HT-29 (cell line): ENCODE data around the gene LRRC47. TPM values are rescaled to one million over a fixed set of nuclear protein-coding genes. Genes with fewer than 3 reads are reported as not detected.

ENCODE experiments used
- DNase-seq: peaks from one replicate; pipeline ENCODE4 v3.0.0-alpha.2; 2015; ENCODE audit warnings: low spot score
- total RNA-seq: library from RNA; depleted of rRNA; stranded (reverse); fragments of >200 nt; shearing (Covaris generic); gene quantifications from 2 replicates; pipeline ENCODE4 v1.2.3, GENCODE V29; 2014

Gene LRRC47
- total RNA-seq, 1 experiment from 2014 or later = 41.1 TPM

DNA sequence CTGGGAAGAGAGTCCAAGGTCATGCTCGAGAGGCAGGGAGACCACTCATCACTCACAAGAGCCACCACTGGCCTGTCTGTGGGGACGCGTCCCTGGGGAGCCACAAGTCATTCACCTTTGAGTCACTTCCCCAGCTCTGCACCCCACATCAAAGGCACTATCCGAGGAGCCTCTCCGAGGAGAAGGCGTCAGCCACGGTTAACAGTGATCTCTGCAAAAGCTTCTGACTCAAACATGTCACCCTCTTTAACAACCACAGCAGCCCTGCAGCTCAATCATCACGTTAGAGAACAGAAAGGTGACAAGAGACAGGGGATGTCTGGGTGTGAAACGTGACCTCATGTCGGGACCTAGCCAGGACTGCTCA lies 9.0 kb downstream of the LRRC47 start:
- no peak for DNase-seq

DNA sequence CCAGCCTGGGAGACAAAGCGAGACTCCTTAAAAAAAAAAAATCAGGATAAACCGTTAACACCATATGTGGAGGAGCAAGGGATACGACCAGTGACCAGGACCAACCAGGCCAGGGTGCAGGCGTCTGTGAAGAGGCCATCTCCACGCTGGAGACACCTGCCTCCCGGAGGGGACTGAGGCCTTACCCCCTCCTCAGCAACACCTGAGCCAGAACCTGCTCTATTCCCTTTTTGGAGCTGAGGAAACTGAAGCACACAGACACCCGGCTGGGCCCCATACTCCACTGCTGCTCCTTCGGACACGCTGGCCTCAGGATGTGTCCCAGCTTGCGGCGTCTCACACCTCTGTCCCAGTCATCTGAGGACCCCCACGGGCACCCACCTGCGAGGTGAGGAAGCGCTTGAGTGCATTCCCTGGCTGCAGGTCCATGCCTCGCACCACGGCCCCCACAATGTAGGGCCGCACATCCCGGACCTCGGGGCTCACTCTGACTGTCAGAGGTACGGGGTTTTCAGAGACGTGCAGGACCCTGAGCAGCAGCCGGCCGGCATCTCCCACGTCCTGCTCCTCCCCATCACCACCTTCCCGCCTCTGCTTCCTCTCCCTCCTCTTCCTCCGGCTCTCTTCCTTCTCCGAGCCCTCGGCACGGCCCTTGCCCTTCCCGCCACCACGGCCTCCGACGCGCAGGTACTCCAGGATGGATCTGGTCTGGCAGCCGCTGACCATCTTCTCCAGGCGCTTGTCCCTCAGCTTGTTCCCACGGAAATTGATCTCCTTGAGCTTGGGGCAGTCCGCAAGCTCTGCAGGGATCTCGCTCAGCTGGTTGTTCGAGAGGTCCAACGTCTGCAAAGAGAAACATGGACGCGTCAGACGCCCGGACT lies 9.6 kb downstream of the LRRC47 start:
- no peak for DNase-seq

DNA sequence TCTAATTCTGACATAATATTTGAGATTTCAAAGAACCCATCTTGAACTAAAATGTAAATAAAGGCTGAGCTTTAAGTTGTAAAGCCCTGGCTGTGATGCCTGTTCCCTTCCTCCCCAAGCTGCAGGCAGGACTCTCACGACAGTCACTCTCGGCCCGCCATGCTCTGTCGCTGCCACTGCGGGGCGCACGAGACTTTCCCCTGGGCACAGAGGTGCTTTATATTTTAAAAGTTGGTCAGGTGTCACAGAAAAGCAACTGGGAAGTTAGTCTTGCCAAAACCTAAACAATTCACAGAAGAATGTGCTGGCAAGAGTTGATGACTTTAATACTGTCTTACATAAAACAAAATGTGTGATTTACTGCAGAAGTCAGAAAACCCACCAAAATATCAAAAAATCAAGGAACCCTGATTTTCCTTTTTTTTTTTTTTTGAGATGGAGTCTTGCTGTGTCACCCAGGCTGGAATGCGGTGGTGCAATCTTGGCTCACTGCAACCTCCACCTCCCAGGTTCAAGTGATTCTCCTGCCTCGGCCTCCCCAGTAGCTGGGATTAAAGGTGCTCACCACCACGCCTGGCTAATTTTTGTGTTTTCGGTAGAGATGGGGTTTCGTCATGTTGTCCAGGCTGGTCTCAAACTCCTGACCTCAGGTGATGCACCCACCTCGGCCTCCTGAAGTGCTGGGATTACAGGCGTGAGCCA lies 10.7 kb downstream of the LRRC47 start:
- DNase-seq = peak; percentile 64

DNA sequence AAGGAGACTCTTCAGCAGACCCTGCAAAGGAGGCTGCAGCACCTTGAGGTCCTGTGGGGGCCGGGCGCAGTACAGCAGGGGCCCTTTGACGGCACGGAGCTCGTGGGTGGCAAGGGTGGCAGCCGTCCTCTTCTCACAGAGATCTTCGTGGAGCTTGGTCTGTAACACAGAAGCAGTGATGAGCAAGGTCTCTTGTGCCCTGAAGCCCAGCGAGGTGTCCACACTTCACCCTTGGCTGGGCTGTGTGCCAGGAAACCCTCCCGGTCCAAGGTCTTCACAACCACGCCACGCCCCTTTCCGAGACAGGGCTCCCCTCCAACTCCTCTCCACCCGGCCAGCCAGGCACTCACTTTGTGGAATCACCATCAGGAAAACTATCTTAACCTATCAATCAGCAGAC lies 11.3 kb downstream of the LRRC47 start:
- peak; percentile 42 for DNase-seq

DNA sequence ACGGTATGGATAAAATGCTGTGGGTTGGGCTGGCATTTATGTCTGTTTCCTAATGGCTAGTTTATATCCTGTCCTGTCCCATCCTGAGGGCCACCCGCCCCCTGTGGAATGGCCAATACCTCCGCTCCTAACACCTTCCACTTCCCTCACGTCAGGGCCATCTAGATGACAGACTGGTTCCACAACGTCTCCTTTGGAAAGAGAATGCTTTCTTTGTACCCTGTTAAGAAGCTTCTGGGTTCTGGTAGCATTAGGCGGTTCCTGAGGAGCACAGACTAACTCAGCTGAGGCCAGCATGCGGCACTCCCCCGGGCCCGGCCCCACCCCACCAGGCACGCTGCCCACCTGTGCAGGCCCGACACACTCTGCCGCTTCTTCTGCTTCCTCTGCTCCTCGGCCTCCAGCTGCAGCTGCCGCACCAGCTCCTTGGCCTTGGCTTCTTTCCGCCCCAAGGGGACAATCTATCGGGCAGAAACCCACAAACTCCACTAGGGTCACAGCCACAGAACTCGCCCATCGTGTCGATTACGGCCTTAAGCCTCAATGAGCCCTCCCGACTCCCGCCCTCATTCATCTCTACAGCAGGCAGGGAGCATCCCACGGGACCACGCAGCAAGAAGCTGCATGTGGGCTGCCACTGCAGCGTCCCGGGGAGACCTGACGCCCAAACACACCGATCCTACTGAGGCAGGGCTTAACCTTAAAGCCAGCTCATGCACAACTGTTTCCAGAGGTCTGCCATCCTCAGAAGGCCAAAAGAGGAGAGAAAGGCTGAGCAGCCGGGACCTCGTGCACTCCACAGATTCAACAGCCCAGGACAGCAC lies 12.4 kb downstream of the LRRC47 start:
- DNase-seq = no peak

DNA sequence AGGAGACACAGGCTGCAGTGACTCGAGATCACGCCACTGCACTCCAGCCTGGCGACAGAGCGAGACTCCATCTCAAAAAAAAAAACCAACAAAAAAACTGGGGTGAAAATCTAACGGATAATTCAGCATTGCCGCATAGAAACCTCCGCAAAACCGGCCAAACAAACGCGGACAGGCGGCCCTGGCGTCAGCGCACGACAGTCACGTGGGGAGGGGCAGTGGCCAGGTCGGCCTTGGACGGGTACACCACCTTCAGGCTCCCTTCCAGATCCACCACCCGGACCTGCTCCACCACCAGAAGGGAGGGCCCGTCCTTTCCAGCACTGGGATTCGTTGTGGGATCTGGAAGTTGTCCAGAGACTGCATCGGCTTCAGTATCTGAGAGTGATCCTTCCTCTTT lies 15.4 kb downstream of the LRRC47 start:
- DNase-seq = no peak

DNA sequence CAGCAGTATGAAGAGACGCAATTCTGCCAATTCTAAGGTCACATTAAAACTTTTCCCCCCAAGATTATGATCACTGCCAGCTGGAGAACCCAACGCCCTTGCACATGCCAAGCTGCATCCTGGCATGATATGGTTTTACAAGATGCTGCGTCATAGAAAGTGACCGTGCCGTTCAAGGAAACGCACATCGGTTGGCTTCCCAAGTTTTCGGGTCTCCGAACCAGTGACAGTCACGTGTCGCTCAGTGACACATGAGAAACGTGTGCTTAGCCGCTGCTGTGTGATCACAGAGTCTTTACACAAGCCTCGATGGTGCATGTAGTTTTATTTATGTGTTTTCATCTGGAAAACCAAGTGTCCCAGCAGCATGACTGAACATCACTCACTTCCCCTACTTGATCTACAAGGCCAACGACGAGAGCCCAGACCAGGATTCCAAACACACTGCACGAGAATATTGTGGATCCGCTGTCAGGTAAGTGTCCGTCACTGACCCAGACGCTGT lies 16.3 kb downstream of the LRRC47 start:
- DNase-seq = no peak

DNA sequence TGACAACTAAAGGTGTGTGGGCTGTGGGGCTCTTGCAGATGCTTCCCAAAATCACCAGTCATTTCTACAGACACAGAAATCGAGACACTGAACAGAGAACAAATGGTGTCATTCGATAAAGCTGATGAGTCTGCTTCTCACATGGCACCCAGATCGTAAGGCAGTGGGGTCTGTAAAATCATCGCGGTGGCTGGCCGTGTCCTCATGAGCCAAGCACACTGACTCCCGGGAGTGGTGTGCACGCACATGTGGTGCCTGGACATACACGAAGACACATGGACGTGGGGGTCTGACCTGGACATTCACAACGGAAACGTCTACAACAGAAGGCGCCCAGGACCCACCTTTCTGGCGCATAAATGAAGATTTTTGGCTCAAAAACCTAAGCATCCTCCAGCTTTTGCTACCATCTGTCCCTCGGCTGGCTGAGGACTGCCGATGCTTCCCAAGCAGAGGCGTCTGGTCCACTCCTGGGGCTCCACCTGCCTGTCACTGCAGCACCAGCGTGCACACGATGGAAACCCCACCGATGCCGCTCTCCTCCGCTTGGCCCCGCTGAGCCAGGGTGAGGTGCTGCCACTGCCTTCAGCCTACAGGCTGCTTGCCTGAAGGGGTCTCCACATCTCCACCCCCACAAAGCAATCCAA lies 16.9 kb downstream of the LRRC47 start:
- no peak for DNase-seq

DNA sequence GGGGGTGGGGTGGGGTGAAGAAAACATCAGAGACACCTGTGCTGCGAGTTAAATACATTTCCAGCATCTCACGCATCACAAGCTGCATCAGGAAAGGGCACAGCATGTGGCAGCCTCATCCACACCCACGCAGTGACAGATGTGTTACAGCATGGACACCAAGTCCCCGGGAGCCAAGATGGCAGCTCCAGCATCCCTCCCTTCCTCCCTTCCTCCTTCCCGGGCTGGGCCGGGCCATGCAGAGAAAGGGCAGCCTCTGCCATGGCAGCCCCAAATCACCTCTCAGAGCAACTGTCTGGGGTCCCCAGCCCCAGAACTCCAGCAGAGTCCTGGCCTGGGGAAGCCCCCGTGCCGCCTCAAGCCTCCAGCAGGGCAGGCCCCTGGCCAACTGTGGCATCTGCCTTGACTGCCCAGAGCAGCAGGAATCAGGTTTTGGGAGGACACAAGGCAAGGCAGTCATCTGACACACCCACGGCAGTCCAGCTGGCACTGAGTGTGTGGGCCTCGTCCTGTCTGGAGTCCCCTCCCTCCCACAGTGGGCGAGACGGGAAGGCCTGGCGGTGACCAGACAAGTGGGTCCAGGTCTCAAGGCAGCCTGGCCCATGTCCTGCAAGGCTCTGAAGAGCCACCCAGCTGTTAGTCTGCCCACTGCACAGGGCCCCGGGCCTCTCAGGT lies 17.6 kb downstream of the LRRC47 start:
- no peak for DNase-seq

DNA sequence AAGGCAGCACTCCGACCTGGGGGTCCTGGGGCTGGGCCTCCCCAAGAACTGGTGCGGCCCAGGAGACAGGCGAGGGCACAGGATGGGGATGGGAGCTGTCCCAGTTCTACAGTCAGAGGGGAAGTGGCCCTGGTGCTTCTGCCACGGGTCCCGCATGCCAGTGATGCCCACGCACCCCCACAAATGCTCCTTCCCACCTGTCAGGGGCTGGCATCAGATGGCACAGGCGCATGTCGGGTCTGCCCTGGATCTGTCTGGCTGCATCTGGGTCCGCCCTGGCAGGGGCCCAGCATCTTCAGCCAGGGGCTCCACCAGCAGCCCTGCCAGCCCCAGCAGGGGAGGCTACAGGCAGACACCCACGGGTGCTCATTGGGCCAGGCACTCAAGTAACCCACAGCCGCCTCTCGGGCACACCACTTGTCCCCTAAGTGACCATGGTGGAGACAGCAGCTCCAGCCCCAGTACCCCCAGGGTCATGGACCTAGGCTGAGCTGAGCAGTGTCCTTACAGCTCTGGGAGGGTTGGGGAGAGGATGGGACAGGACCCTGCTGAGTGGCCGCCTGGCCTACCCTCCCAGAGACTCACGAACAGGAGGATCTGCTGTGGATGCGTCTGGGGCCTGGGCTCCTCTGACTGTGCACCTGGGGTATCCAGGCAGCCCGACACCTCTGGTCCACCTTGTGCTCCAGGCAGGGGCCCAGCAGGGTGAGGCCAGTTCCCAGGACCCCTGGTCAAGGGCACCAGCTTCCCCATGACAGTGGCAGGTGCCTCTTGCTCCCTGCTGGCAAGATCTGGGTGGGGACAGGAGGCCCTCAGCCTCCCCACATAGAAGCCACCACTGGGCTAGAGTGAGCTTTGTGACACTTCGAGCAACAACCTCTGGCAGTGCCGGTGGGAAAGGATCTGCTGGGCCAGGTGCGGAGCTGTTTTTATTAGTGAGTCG lies 18.4 kb downstream of the LRRC47 start:
- no peak for DNase-seq

DNA sequence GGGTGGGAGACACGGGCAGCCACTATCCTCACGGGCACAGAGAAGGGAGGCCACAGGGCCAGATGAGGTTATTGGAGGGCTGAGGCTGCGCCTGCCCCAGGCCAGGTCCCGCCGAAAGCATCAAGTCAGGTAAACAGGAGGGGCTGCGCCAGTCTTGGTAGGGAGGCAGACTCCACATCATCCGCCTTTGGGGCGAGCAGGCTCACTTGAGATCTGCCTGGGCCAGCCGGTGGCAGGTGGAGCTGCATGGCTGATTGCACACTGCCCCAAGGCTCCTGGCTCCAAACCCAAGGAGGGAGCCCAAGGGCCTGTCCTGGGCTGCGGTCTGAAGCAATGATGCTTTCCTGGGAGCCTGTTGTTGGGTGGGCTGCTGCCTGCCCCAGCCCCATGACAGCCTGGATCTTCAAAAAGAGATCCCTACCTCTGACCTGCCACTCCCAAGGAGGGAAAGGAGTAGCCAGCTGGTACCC lies 19.2 kb downstream of the LRRC47 start:
- no peak for DNase-seq

DNA sequence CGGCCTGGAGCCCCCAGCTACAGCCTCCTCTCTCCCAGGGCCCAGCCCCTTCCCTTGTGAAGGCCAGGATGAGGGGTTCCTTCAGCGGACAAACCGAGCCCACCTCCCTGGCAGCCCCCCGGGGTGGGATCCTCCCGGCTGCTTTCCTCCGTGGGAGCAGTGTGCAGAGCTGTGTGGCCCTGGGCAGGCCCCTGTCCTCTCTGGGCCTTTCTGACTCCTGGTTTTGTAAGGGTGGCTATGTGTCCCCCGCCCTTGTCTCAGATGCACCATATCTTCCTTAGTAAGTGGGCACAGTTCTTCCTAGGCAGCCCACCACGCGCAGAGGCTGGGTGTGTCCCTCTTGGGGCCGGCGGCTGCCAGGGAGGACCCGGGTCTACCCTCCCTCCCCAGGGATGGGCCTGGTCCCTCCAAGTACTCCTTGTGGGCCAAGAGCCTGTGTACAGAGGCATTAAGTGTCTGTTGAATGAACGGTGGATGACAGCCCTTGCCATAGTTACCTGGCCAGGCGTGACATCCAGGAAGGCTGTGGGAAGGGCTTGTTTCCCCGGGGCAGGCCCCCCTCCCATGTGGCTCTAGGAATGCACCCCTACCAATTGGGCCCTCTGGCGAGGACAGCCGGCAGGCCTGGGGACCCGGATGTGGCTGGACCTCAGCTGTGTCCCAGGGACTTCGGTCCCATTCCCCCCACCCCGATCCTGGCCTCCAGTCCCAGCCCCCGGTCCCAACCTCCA lies 19.9 kb downstream of the LRRC47 start:
- DNase-seq = no peak

DNA sequence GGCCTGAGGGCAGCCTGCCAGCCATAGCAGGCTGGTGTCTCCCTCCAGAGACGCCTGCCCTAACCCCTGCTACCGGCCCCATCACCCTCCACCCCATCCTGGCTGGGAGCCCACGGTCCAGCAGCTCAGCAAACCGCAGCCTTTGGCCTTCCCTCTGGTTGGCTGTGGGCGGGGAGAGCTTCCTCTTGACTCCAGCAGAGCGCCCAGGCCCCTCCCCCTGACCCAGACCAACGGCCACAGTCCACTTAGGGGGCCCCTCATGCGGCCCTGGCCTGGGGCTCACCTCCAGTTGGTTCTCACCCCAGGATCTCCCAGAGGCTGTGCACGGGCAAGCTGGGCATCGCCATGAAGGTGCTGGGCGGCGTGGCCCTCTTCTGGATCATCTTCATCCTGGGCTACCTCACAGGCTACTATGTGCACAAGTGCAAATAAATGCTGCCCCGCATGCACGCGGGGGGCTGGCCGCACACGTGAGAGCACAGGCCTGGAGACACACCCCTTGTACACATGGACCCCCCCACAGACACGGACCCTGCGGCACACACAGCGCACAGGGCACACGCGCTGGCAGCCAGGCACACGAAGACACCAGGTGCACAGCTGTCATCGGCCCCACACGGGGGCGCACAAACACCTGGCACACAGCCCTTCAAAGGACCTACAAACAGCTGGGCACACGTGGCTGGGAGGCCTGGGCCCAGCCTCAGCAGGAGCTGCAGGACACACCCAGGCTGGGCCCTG lies 20.6 kb downstream of the LRRC47 start:
- peak; percentile 82 for DNase-seq

DNA sequence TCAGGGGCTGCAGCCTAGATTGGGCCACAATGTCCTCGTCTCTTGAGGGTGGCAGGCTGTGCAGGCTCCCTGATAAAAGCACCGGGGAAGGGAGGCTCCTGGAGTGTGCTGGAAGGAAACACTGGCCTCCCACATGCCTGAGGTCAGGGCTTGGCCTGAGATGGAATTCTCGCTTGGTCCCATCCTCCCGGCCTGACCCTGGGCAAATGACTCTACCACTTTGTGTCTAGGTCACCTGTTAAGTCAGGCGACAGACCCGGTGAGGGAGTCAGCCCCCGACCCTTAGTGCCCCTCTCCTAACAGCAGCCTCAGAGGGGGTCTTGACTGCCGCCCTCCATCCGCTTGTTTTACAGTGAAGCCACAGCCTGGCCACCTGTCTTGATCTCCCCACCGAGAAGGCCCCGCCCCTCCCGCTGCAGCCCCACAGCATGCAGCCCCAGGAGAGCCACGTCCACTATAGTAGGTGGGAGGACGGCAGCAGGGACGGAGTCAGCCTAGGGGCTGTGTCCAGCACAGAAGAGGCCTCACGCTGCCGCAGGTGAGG lies 21.3 kb downstream of the LRRC47 start:
- DNase-seq = no peak

DNA sequence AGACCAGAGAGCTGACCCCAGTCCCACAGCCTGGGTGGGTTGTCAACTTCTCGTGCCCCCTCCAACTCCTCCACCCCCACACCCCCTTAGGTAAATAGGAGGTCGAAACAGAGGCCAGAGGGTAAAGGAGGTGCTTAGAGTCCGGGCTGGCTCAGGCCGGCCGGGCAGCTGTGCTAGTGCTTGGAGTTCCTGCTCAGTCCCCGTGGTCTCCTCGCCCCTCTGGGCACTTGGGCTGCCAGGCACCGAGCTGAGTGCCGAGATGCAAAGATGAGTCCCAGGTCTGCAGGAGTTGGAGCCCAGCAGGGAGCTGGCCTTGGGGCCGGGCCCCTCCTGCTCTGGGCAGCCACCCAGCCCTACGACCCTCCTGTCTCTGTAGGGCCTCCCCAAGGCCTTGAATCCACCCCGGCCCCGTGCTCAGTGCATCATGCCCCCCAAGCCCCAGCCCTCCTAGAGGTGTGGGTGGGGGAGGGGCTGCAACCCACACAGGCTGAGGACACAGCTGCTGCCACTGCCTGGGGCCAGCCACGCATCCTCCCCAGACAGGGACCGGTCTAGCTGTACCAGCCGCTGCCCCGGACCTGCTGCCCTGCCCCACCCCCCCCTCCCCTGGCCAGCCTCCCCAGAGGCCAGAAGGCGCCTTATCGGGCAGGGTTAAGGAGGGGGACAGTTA lies 21.9 kb downstream of the LRRC47 start:
- DNase-seq = no peak

DNA sequence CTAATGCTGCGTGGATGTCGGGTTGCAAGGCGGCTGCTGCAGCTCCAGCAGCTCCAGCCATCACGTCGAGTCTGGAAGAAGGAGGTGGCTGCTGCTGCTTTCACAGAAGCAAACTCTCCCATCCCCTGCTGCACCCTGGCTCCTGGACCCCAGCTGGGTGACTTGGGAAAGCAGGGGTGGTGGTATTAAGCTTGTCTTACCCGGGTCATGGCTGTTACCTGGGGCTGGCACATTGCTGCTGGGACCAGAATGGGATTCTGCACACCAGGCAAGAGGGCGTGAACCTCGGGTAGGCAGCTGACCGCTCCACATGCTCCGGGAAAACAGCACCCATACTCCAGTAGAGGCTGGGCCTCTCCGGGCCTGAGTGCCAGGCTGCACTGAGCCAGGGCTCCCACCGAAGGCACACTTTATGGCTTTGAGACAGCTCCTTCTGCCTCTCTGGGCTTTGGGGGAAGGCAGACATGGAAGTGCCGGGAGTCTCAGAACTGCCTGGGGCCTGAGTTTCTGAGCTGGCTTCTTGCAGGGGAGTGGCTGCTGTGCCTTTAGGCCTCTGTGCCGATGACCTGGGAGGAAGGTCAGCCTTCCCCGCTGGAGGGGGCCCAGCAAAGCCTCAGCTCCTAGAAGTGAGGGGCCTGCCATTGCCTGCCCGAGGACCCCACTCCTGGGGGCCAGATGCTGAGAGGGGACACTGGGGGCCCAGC lies 22.6 kb downstream of the LRRC47 start:
- DNase-seq = no peak
